Breast epithelium (tissue), 3 donors: Measurements from ENCODE around the gene SPON1.

ENCODE experiments used
- POLR2A ChIP-seq: fragments of 450-650 bp; IDR thresholded peaks from one replicate; pipeline ENCODE4 v1.6.1; 2016; ENCODE audit warnings: antibody characterized with exemption, mild to moderate bottlenecking, moderate library complexity
- POLR2AphosphoS5 ChIP-seq, 3 donors: sonication (generic); formaldehyde crosslinking; IDR thresholded peaks; one replicate each; pipeline ENCODE4 v1.6.1; 2017; ENCODE audit warnings: antibody characterized with exemption in 3 of 3
- TF ChIP-seq, protein P1 (sequence below), 3 donors: fragments of 450-650 bp; IDR thresholded peaks; one replicate each; pipeline ENCODE4 v1.5.1; 2016 to 2017; ENCODE audit warnings: antibody characterized with exemption in 3 of 3, mild to moderate bottlenecking in 3 of 3, moderate library complexity in 3 of 3

DNA sequence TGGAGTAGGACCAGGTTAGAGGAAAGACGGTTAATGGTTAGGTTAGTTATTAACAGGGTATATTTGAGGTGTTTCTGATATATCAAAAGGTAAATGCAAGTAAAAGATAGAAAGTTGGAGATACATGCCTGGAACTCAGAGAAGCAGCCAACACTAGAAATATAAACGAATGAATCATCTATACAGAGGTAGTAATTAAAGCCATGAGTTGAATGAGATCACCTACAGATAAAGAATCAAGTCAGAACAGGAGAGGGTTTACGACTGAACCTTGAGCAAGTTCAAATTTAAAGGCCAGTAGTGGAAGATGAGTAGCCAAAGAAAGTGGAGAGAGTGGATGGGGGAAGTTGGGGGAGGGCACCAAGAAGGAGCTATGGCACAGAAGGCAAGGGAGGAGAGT is 73.9 kb downstream of the SPON1 start:
- TF ChIP-seq, protein P1, sequence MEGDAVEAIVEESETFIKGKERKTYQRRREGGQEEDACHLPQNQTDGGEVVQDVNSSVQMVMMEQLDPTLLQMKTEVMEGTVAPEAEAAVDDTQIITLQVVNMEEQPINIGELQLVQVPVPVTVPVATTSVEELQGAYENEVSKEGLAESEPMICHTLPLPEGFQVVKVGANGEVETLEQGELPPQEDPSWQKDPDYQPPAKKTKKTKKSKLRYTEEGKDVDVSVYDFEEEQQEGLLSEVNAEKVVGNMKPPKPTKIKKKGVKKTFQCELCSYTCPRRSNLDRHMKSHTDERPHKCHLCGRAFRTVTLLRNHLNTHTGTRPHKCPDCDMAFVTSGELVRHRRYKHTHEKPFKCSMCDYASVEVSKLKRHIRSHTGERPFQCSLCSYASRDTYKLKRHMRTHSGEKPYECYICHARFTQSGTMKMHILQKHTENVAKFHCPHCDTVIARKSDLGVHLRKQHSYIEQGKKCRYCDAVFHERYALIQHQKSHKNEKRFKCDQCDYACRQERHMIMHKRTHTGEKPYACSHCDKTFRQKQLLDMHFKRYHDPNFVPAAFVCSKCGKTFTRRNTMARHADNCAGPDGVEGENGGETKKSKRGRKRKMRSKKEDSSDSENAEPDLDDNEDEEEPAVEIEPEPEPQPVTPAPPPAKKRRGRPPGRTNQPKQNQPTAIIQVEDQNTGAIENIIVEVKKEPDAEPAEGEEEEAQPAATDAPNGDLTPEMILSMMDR (IDR thresholded peaks at IDR 0.05): no peak
- TF ChIP-seq POLR2AphosphoS5 (IDR thresholded peaks at IDR 0.05) (no peak), POLR2A (no peak)
